OCI-LY3 (cell line): ENCODE results near the gene ZMYND12.

Experiments used
- H2AFZ ChIP-seq: fragments of 200-600, 300-600 bp; shearing (Covaris generic); 2 replicates; pipeline ENCODE4 v1.6.0; 2014; ENCODE audit warnings: antibody characterized with exemption, low read depth, low read length
- H3K27ac ChIP-seq: fragments of 200-600, 300-600 bp; sonication (generic); 2 replicates; pipeline ENCODE4 v1.5.1; 2014; ENCODE audit warnings: mild to moderate bottlenecking, low read length, moderate library complexity, mixed read lengths
- H3K27me3 ChIP-seq: fragments of 200-600, 300-600 bp; sonication (generic); 2 replicates; pipeline ENCODE4 v1.6.1; 2014; ENCODE audit warnings: low read depth, low read length, mixed read lengths
- H3K36me3 ChIP-seq: fragments of 200-600, 300-600 bp; sonication (generic); replicated peaks from 2 replicates; pipeline ENCODE3; 2014; ENCODE audit warnings: low read depth, low read length, mixed read lengths
- H3K4me1 ChIP-seq: fragments of 300-600, 200-600 bp; sonication (generic); 2 replicates; pipeline ENCODE4 v1.6.1; 2014; ENCODE audit warnings: low read length, mixed read lengths
- H3K4me2 ChIP-seq: fragments of 200-600, 300-600 bp; sonication (generic); 2 replicates; pipeline ENCODE4 v1.6.1; 2014; ENCODE audit warnings: low read length, mixed read lengths
- H3K4me3 ChIP-seq: fragments of 300-600, 200-600 bp; sonication (generic); 2 replicates; pipeline ENCODE4 v1.5.1; 2014; ENCODE audit warnings: antibody characterized with exemption, mild to moderate bottlenecking, low read length, moderate library complexity
- H3K79me2 ChIP-seq: fragments of 300-600, 200-600 bp; shearing (Covaris generic); 2 replicates; pipeline ENCODE4 v1.6.1; 2014; ENCODE audit warnings: mild to moderate bottlenecking, low read length, mixed read lengths
- H3K9ac ChIP-seq: fragments of 300-600, 200-600 bp; shearing (Covaris generic); 2 replicates; pipeline ENCODE4 v1.6.0; 2014; ENCODE audit warnings: mild to moderate bottlenecking, low read length, moderate library complexity
- H3K9me3 ChIP-seq: fragments of 200-600, 300-600 bp; shearing (Covaris generic); 2 replicates; pipeline ENCODE4 v1.6.1; 2014; ENCODE audit warnings: low read length, mixed read lengths; ENCODE audit not compliant: insufficient read depth
- H4K20me1 ChIP-seq: fragments of 200-600, 300-600 bp; sonication (generic); 2 replicates; pipeline ENCODE4 v1.6.1; 2016; ENCODE audit warnings: low read length, mixed read lengths; ENCODE audit not compliant: insufficient read depth
- EZH2phosphoT487 ChIP-seq: fragments of 200-600 bp; shearing (Covaris generic); IDR thresholded peaks from 2 replicates; pipeline ENCODE4 v1.6.1; 2018; ENCODE audit warnings: antibody characterized with exemption, mixed run types, low read depth
- TF ChIP-seq, protein P1 (sequence below): fragments of 200-600, 300-600 bp; sonication (generic); IDR thresholded peaks from 2 replicates; pipeline ENCODE4 v1.5.1; 2014; ENCODE audit warnings: antibody characterized with exemption, low read length, low read depth

ZMYND12 gene

GRCh38 chr1:42442662-42443061 is 13.2 kb downstream of the ZMYND12 start:
- Histone ChIP-seq H3K4me3 (no peak overlapping the region), H3K36me3 (no peaks in the 10 kb centered on the region), H3K4me2 (no peak overlapping the region), H3K4me1 (no peaks in the 10 kb centered on the region), H4K20me1 (no peaks in the 10 kb centered on the region), H3K27ac (no peak overlapping the region), H3K9me3 (no peaks in the 10 kb centered on the region), H3K9ac (no peak overlapping the region), H3K79me2 (no peaks in the 10 kb centered on the region), H2AFZ (no peak overlapping the region), H3K27me3 (no peaks in the 10 kb centered on the region)
- TF ChIP-seq EZH2phosphoT487 = no peak
- TF ChIP-seq, protein P1, sequence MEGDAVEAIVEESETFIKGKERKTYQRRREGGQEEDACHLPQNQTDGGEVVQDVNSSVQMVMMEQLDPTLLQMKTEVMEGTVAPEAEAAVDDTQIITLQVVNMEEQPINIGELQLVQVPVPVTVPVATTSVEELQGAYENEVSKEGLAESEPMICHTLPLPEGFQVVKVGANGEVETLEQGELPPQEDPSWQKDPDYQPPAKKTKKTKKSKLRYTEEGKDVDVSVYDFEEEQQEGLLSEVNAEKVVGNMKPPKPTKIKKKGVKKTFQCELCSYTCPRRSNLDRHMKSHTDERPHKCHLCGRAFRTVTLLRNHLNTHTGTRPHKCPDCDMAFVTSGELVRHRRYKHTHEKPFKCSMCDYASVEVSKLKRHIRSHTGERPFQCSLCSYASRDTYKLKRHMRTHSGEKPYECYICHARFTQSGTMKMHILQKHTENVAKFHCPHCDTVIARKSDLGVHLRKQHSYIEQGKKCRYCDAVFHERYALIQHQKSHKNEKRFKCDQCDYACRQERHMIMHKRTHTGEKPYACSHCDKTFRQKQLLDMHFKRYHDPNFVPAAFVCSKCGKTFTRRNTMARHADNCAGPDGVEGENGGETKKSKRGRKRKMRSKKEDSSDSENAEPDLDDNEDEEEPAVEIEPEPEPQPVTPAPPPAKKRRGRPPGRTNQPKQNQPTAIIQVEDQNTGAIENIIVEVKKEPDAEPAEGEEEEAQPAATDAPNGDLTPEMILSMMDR = no peak

GRCh38 chr1:42439940-42440339 is 15.9 kb downstream of the ZMYND12 start:
- H3K4me1 ChIP-seq = no peaks in the 10 kb centered on the region
- no peak for TF ChIP-seq EZH2phosphoT487
- TF ChIP-seq, protein P1 = no peak
- no peak overlapping the region for H3K4me3 ChIP-seq
- H4K20me1 ChIP-seq = no peaks in the 10 kb centered on the region
- H2AFZ ChIP-seq = no peak overlapping the region
- H3K4me2 ChIP-seq = no peak overlapping the region
- H3K9me3 ChIP-seq = no peaks in the 10 kb centered on the region
- H3K27ac ChIP-seq = no peak overlapping the region
- no peak overlapping the region for H3K9ac ChIP-seq
- H3K27me3 ChIP-seq = no peaks in the 10 kb centered on the region
- H3K36me3 ChIP-seq = no peaks in the 10 kb centered on the region
- no peaks in the 10 kb centered on the region for H3K79me2 ChIP-seq

DNA sequence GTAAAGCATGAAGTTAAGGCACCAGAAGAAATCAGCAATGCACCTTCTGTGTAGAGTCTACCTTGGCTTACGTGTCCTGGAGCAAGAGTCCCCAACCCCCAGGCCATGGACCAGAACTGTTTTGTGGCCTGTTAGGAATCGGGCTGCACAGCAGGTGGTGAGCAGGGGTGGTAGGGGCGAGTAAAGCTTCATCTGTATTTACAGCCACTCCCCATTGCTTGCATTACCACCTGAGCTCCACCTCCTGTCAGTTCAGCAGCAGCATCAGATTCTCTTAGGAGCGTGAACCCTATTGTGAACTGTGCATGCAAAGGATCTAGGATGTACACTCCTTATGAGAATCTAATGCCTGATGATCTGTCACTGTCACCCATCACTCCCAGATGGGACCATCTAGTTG is 21.5 kb downstream of the ZMYND12 start:
- H3K4me1 ChIP-seq = no peaks in the 10 kb centered on the region
- no peaks in the 10 kb centered on the region for H3K9me3 ChIP-seq
- H3K4me2 ChIP-seq = no peak overlapping the region
- no peaks in the 10 kb centered on the region for H4K20me1 ChIP-seq
- H3K27me3 ChIP-seq = no peaks in the 10 kb centered on the region
- no peak overlapping the region for H2AFZ ChIP-seq
- no peak overlapping the region for H3K27ac ChIP-seq
- no peaks in the 10 kb centered on the region for H3K79me2 ChIP-seq
- no peak overlapping the region for H3K9ac ChIP-seq
- H3K4me3 ChIP-seq = no peak overlapping the region
- H3K36me3 ChIP-seq = no peaks in the 10 kb centered on the region
- no peak for TF ChIP-seq EZH2phosphoT487
- TF ChIP-seq, protein P1 = no peak

DNA sequence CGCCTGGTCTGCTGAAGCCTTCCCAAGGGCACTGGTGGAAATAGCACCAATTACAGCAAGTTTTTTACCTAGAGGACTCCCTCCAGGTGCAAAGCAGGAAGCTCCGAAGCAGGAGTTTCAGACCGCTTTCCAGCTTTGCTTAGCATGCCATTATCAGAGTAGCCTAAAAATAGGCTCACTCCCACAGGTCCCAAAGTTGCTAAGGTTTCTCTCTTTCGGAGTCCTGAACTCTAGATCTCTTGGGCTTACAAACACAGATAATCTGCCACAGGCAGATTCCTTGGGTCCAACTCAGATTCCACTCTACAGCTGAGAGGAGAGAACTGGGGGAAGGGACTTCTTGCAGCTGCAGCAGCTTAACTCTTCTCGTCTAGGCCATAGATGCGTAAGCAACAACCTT is 22.5 kb downstream of the ZMYND12 start:
- H3K36me3 ChIP-seq = no peaks in the 10 kb centered on the region
- H3K4me3 ChIP-seq = no peak overlapping the region
- no peak overlapping the region for H3K27ac ChIP-seq
- no peak overlapping the region for H3K4me2 ChIP-seq
- H3K79me2 ChIP-seq = no peaks in the 10 kb centered on the region
- TF ChIP-seq EZH2phosphoT487 = no peak
- TF ChIP-seq, protein P1 = no peak
- H3K9me3 ChIP-seq = no peaks in the 10 kb centered on the region
- no peaks in the 10 kb centered on the region for H3K27me3 ChIP-seq
- no peak overlapping the region for H2AFZ ChIP-seq
- H3K4me1 ChIP-seq = no peaks in the 10 kb centered on the region
- H4K20me1 ChIP-seq = no peaks in the 10 kb centered on the region
- no peak overlapping the region for H3K9ac ChIP-seq
